Spinal cord (tissue), 10 donors: ENCODE results near the gene CUL2. TPM values are rescaled to one million over a fixed set of nuclear protein-coding genes. Genes with fewer than 3 reads are reported as not detected.
"Not testable (repeated sequence)": the region's sequence is repeated elsewhere in the genome, so short reads cannot be mapped to it uniquely, and the experiment has no call there.

Experiments used
- DNase-seq, 6 donors: peaks; one replicate each; pipeline versions ENCODE4 v3.0.0 to v3.0.0-alpha.2; 2013 to 2015; ENCODE audit warnings: low spot score in 6 of 6, low read depth in 4 of 6
- H3K27ac ChIP-seq: one replicate; pipeline ENCODE4 v1.5.1; 2013; ENCODE audit warnings: low read depth, low read length, control low read depth
- H3K27me3 ChIP-seq: one replicate; pipeline ENCODE4 v1.6.1; 2013; ENCODE audit warnings: low read length; ENCODE audit not compliant: control insufficient read depth, insufficient read depth
- H3K36me3 ChIP-seq: one replicate; pipeline ENCODE4 v1.6.1; 2013; ENCODE audit warnings: low read length; ENCODE audit not compliant: control insufficient read depth, insufficient read depth
- H3K4me1 ChIP-seq: one replicate; pipeline ENCODE4 v1.6.1; 2013; ENCODE audit warnings: low read length; ENCODE audit not compliant: control insufficient read depth, insufficient read depth
- H3K4me3 ChIP-seq: one replicate; pipeline ENCODE4 v1.5.1; 2013; ENCODE audit warnings: low read depth, low read length, control low read depth
- H3K9me3 ChIP-seq: one replicate; pipeline ENCODE4 v1.6.1; 2013; ENCODE audit warnings: low read length; ENCODE audit not compliant: control insufficient read depth, insufficient read depth
- WGBS: methylation state at CpG from one replicate; pipeline ENCODE4 v1.1.5; 2013; ENCODE audit warnings: missing lambda C conversion rate; ENCODE audit not compliant: insufficient coverage; 5-methylcytosine and 5-hydroxymethylcytosine counted together
- polyA plus RNA-seq, 2 donors: library from polyadenylated mRNA; unstranded; fragments of 120-200 nt; gene quantifications; one replicate each; pipeline ENCODE4 v1.2.1, GENCODE V29; 2013; ENCODE audit not compliant: insufficient read length in 2 of 2
- total RNA-seq, 2 donors: library from RNA; depleted of rRNA in 1 of 2; stranded (reverse); fragments of 120-200 nt in 1 of 2; fragments of >200 nt in 1 of 2; gene quantifications; one replicate each; pipeline versions ENCODE4 v1.2.3 to v1.2.4, GENCODE V29; 2013 to 2014
- donor health status: healthy.

CUL2 gene
- total and polyA plus RNA-seq, 4 donors: 31.9 to 67.1 (median 46.4) TPM

DNA sequence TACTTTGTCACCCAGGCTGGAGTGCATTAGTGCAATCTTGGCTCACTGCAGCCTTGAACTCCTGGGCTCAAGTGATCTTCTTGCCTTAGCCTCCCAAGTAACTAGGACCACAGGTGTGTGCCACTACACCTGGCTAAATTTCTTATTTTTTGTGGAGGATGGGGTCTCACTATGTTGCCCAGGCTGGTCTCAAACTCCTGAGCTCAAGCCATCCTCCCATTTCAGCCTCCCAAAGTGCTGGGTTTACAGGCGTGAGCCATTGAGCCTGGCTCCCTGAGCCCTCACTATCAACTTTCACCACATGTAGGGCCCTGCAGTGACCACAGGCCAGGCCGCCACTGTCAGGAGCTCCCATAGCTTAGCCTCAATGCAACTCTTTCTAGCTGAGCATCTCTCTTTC lies 110.2 kb downstream of the CUL2 start:
- DNase-seq: no peak
- no peaks in the 10 kb centered on the region for H3K4me1 ChIP-seq
- H3K27me3 ChIP-seq: no peaks in the 10 kb centered on the region
- H3K36me3 ChIP-seq: no peaks in the 10 kb centered on the region
- no peak overlapping the region for H3K27ac ChIP-seq
- peaks cover 1% of the 10 kb centered on the region for H3K9me3 ChIP-seq
- no peak overlapping the region for H3K4me3 ChIP-seq
- 100% methylated on average over 1 of the region's 2 CpGs for WGBS

DNA sequence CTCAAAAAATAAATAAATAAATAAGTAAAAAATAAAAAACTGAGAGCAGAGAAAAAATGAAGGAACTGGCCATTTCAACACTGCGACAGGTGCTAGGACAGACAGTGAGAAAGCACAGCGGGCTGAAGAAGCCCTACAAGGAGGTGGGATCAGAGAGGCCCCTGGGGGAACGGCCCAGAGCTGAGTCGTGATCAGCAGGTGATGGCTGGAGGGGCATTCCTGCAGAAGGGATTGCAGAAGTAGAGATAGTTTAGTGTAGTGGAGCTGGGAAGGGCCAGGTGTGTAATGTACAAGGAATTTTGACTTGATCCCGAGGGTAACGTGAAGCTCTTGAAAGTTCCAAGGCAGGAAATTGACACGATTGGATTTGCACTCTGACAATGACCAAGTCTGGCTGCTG lies 112.1 kb downstream of the CUL2 start:
- 90% methylated on average over 7 of the region's 7 CpGs for WGBS
- Histone ChIP-seq H3K27me3 (no peaks in the 10 kb centered on the region), H3K4me3 (no peak overlapping the region), H3K4me1 (no peaks in the 10 kb centered on the region), H3K27ac (no peak overlapping the region), H3K9me3 (no peaks in the 10 kb centered on the region), H3K36me3 (no peaks in the 10 kb centered on the region)
- DNase-seq: no peak

DNA sequence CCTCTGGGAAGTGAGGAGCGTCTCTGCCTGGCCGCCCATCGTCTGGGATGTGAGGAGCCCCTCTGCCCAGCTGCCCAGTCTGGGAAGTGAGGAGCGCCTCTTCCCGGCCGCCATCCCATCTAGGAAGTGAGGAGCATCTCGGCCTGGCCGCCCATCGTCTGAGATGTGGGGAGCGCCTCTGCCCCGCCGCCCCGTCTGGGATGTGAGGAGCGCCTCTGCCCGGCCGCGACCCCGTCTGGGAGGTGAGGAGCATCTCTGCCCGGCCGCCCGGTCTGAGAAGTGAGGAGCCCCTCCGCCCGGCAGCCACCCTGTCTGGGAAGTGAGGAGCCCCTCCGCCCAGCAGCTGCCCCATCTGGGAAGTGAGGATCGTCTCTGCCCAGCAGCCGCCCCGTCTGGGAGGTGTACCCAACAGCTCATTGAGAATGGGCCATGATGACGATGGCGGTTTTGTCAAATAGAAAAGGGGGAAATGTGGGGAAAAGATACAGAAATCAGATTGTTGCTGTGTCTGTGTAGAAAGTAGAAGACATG lies 113.7 kb downstream of the CUL2 start:
- not testable (repeated sequence) for H3K9me3 ChIP-seq, H3K27ac ChIP-seq, H3K27me3 ChIP-seq, H3K4me3 ChIP-seq, H3K36me3 ChIP-seq, H3K4me1 ChIP-seq, DNase-seq
- 94% methylated on average over 20 of the region's 29 CpGs for WGBS

DNA sequence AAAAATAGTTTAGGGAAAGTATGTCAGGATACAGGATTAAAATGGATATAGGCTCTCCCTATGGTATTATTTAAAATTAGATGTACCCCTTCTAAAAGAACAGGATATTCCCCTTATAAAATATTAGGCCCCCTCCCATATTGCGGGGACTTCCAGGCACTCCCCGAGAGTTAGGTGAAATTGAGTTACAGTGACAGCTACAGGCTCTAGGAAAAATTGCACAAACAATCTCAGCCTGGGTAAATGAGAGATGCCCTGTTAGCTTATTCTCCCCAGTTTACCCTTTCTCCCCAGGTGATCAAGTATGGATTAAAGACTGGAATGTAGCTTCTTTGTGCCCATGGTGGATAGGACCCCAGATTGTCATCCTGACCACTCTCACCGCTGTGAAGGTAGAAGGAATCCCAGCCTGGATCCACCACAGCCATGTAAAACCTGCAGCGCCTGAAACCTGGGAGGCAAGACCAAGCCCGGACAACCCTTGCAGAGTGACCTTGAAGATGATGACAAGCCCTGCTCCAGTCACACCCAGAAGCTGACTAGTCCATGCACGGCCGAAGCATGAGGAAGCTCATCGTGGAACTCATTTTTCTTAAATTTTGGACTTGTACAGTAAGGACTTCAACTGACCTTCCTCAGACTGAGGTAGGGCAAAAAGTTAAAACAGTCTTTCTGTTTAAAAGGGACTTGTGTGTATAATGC lies 115.6 kb downstream of the CUL2 start:
- DNase-seq, H3K27ac ChIP-seq, H3K27me3 ChIP-seq, H3K36me3 ChIP-seq, H3K4me1 ChIP-seq, H3K9me3 ChIP-seq, H3K4me3 ChIP-seq: not testable (repeated sequence)
- WGBS: 89% methylated on average over 5 of the region's 8 CpGs

- H3K27me3 ChIP-seq, H3K27ac ChIP-seq, DNase-seq, H3K36me3 ChIP-seq, H3K9me3 ChIP-seq, H3K4me1 ChIP-seq, H3K4me3 ChIP-seq: not testable (repeated sequence)
- 88% methylated on average over 3 of the region's 3 CpGs for WGBS
Observed at GRCh38 chr10:34973757-34974156, 116.4 kb downstream of the CUL2 start.

DNA sequence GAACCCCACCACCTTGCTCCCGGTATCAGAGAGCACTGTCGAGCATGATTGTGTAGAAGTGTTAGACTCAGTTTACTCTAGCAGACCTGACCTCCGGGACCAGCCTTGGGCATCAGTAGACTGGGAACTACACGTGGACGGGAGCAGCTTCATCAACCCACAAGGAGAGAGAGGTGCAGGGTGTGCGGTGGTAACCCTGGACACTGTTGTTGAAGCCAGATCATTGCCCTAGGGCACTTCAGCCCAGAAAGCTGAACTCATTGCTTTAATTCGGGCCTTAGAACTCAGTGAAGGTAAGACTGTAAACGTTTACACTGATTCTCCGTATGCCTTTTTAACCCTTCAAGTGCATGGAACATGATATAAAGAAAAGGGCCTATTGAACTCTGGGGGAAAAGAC lies 117.0 kb downstream of the CUL2 start:
- not testable (repeated sequence) for H3K4me1 ChIP-seq, DNase-seq, H3K27me3 ChIP-seq, H3K4me3 ChIP-seq, H3K9me3 ChIP-seq, H3K27ac ChIP-seq, H3K36me3 ChIP-seq
- 93% methylated on average over 4 of the region's 9 CpGs for WGBS

DNA sequence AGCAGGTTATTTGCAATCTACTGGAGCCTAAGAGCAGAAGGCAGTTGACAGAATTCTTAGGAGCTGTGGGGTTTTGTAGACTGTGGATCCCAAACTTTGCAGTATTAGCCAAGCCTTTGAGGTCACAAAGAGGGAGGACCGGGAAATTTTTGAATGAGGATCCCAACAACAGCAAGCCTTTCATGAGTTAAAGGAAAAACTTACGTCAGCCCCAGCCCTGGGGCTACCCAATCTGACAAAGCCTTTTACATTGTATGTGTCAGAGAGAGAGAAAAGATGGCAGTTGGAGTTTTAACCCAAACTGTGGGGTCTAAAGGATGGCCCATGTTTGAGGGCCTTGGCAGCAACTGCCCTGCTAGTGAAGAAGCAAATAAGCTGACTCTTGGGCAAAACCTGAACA lies 117.5 kb downstream of the CUL2 start:
- DNase-seq, H3K27me3 ChIP-seq, H3K27ac ChIP-seq, H3K4me3 ChIP-seq, H3K9me3 ChIP-seq, H3K36me3 ChIP-seq, H3K4me1 ChIP-seq: not testable (repeated sequence)
- WGBS: 80% methylated on average over 1 of the region's 2 CpGs

DNA sequence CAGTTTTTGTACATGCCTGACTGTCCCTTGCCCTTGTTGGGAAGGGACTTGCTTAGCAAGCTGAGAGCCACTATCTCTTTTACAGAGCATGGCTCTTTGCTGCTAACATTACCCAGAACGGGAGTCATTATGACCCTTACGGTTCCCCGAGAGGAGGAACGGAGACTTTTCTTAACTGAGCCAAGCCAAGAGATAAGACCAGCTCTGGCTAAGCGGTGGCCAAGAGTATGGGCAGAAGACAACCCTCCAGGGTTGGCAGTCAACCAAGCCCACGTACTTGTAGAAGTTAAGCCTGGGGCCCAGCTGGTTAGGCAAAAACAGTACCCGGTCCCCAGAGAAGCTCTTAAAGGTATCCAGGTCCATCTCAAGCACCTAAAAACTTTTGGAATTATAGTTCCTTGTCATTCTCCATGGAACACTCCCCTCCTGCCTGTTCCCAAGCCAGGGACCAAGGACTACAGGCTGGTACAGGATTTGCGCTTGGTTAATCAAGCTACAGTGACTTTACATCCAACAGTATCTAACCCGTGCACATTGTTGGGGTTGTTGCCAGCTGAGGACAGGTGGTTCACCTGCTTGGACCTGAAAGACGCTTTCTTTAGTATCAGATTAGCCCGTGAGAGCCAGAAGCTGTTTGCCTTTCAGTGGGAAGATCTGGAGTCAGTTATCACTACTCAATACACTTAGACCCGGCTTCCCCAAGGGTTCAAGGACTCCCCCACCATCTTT lies 118.4 kb downstream of the CUL2 start:
- not testable (repeated sequence) for DNase-seq, H3K36me3 ChIP-seq, H3K27me3 ChIP-seq, H3K4me3 ChIP-seq, H3K27ac ChIP-seq, H3K9me3 ChIP-seq
- WGBS: 92% methylated on average over 9 of the region's 12 CpGs
- peaks cover 12% of the 10 kb centered on the region for H3K4me1 ChIP-seq

- Histone ChIP-seq H3K27ac (no peak overlapping the region), H3K4me3 (no peak overlapping the region), H3K36me3 (no peaks in the 10 kb centered on the region), H3K9me3 (no peaks in the 10 kb centered on the region), H3K27me3 (no peaks in the 10 kb centered on the region), H3K4me1 (peaks cover 17% of the 10 kb centered on the region)
- no peak for DNase-seq
- 92% methylated on average over 16 of the region's 17 CpGs for WGBS
Observed at GRCh38 chr10:34969171-34969570, 121.0 kb downstream of the CUL2 start.
